Lower lobe of right lung (tissue), 2 donors: ENCODE measurements around the gene BPGM. TPM values are rescaled to one million over a fixed set of nuclear protein-coding genes. Genes with fewer than 3 reads are reported as not detected.
"Not testable (repeated sequence)": the region's sequence is repeated elsewhere in the genome, so short reads cannot be mapped to it uniquely, and the experiment has no call there.

Experiments
- ATAC-seq, 2 donors: fragments of 200-7000 bp; cut with Tn5 transposase; one replicate each; pipeline ENCODE4 v1.9.1; 2020 to 2022; ENCODE audit warnings: mild to moderate bottlenecking in 2 of 2, moderate library complexity in 2 of 2
- DNase-seq: peaks from one replicate; pipeline ENCODE4 v3.0.0-alpha.2; 2020
- H3K27ac ChIP-seq: fragments of 200-600 bp; one replicate; pipeline ENCODE4 v1.8.0; 2022
- H3K27me3 ChIP-seq: fragments of 200-600 bp; one replicate; pipeline ENCODE4 v1.8.0; 2022; ENCODE audit warnings: low read depth
- H3K36me3 ChIP-seq: fragments of 200-600 bp; one replicate; pipeline ENCODE4 v1.8.0; 2022; ENCODE audit warnings: mild to moderate bottlenecking
- H3K4me1 ChIP-seq: fragments of 200-600 bp; one replicate; pipeline ENCODE4 v1.8.0; 2022
- H3K4me3 ChIP-seq: fragments of 200-600 bp; one replicate; pipeline ENCODE4 v1.8.0; 2022; ENCODE audit warnings: mild to moderate bottlenecking
- H3K9me3 ChIP-seq: fragments of 200-600 bp; one replicate; pipeline ENCODE4 v1.8.0; 2022
- intact Hi-C: fragments of 100-400 bp; cut with DNase I; formaldehyde crosslinking; loops from one replicate; pipeline ENCODE4 v1.11.0; 2022
- total RNA-seq: library from RNA; stranded (reverse); fragmentation: NEBNext Ultra II Directional; extraction: Animal tissue kit (Norgen Biotek cat#: 25700); gene quantifications from one replicate; pipeline ENCODE4 v1.2.1, GENCODE V29; 2021
- TF ChIP-seq, protein P1 (sequence below): fragments of 200-600 bp; IDR thresholded peaks from one replicate; pipeline ENCODE4 v1.8.0; 2022; ENCODE audit warnings: antibody characterized with exemption, mild to moderate bottlenecking
- donor health status: DM: no; HTN: yes; CAD: no; lungs with severe emphysema.

BPGM gene
- total RNA-seq, 1 donor from 2014 or later, result 16.9 TPM

GRCh38 chr7:134662871-134663205 is 16.2 kb downstream of the BPGM start:
- Histone ChIP-seq H3K9me3 (no peaks in the 10 kb centered on the region), H3K27me3 (no peaks in the 10 kb centered on the region), H3K36me3 (peaks cover 17% of the 10 kb centered on the region), H3K4me3 (no peak overlapping the region), H3K4me1 (no peaks in the 10 kb centered on the region), H3K27ac (no peak overlapping the region)
- DNase-seq, result no peak
- intact Hi-C loops, result no loop called here
- TF ChIP-seq, protein P1, sequence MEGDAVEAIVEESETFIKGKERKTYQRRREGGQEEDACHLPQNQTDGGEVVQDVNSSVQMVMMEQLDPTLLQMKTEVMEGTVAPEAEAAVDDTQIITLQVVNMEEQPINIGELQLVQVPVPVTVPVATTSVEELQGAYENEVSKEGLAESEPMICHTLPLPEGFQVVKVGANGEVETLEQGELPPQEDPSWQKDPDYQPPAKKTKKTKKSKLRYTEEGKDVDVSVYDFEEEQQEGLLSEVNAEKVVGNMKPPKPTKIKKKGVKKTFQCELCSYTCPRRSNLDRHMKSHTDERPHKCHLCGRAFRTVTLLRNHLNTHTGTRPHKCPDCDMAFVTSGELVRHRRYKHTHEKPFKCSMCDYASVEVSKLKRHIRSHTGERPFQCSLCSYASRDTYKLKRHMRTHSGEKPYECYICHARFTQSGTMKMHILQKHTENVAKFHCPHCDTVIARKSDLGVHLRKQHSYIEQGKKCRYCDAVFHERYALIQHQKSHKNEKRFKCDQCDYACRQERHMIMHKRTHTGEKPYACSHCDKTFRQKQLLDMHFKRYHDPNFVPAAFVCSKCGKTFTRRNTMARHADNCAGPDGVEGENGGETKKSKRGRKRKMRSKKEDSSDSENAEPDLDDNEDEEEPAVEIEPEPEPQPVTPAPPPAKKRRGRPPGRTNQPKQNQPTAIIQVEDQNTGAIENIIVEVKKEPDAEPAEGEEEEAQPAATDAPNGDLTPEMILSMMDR, result no peak
- ATAC-seq, result no peak

- DNase-seq, intact Hi-C loops, H3K9me3 ChIP-seq, H3K27me3 ChIP-seq, H3K4me3 ChIP-seq, ATAC-seq, H3K27ac ChIP-seq: not testable (repeated sequence)
- Histone ChIP-seq H3K36me3 (peaks cover 17% of the 10 kb centered on the region), H3K4me1 (peaks cover 11% of the 10 kb centered on the region)
These were observed 18.4 kb downstream of the BPGM start for GRCh38 chr7:134665045-134665444.

- peaks cover 7% of the 10 kb centered on the region for H3K36me3 ChIP-seq
- no peak for ATAC-seq
- intact Hi-C loops, result no loop called here
- H3K27me3 ChIP-seq, result no peaks in the 10 kb centered on the region
- no peak for DNase-seq
- H3K4me3 ChIP-seq, result no peak overlapping the region
- no peak overlapping the region for H3K27ac ChIP-seq
- no peaks in the 10 kb centered on the region for H3K9me3 ChIP-seq
- H3K4me1 ChIP-seq, result peaks cover 16% of the 10 kb centered on the region
- TF ChIP-seq, protein P1, result no peak
These were observed 21.2 kb downstream of the BPGM start for GRCh38 chr7:134667899-134668298.

DNA sequence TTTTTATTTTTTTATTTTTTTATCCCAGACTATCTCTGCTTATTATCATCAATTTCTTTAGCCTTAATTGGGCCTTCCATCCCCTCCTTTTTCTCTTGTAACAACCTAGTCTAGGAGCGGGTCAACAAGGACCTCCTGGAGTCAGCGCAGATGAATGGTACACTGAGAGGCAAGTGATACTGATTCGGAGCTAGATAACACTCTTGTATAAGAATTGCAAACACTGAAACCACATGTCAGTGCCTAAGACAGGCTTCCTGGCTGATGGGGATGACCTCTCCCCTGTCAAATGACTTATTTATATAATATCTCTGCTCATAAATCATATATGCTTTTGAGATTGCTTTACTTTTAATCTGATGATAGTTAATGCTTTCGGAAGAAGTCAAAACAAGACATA is 22.7 kb downstream of the BPGM start:
- H3K27ac ChIP-seq, result no peak overlapping the region
- TF ChIP-seq, protein P1, result no peak

GRCh38 chr7:134669845-134670373 is 23.3 kb downstream of the BPGM start:
- DNase-seq, result peak; percentile 64
- H3K27me3 ChIP-seq, result no peaks in the 10 kb centered on the region
- H3K36me3 ChIP-seq, result peaks cover 7% of the 10 kb centered on the region
- no peak overlapping the region for H3K27ac ChIP-seq
- H3K4me3 ChIP-seq, result no peak overlapping the region
- H3K9me3 ChIP-seq, result no peaks in the 10 kb centered on the region
- peak; percentile 54 to 73 for ATAC-seq
- intact Hi-C loops, result no loop called here
- H3K4me1 ChIP-seq, result peaks cover 16% of the 10 kb centered on the region
- TF ChIP-seq, protein P1, result no peak

More for the DNA sequence above, 22.7 kb downstream of the BPGM start:
- Histone ChIP-seq H3K9me3 (no peaks in the 10 kb centered on the region), H3K27me3 (no peaks in the 10 kb centered on the region), H3K36me3 (peaks cover 7% of the 10 kb centered on the region), H3K4me1 (peaks cover 16% of the 10 kb centered on the region), H3K4me3 (no peak overlapping the region)
- DNase-seq, result no peak
- intact Hi-C loops, result no loop called here
- ATAC-seq, result no peak

DNA sequence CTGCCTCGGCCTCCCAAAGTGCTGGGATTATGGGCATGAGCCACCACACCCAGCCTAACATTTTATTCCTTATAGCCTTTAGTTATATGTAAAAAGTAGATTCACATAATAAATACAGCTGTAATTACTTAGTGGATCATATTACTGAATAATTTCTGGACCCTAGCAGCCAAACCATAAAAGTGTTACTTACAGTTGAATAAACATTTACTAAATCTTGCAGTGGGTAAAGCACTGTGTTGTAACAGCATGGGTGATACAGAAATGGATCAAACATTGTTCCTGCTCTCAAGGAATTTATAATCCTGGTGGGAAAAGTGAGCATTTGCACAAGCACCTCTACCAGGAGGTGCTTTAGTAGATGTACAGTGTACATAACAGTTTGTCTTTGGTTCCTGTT is 25.0 kb downstream of the BPGM start:
- no peaks in the 10 kb centered on the region for H3K27me3 ChIP-seq
- no peak for DNase-seq
- ATAC-seq, result no peak
- H3K4me1 ChIP-seq, result peaks cover 16% of the 10 kb centered on the region
- TF ChIP-seq, protein P1, result no peak
- H3K36me3 ChIP-seq, result no peaks in the 10 kb centered on the region
- no peak overlapping the region for H3K4me3 ChIP-seq
- no peak overlapping the region for H3K27ac ChIP-seq
- no peaks in the 10 kb centered on the region for H3K9me3 ChIP-seq
- intact Hi-C loops, result no loop called here
